Measurements from ENCODE around the gene RAB40C.

GRCh38 chr16:622920-623280 lies 33.0 kb downstream of the RAB40C start:
- no peak for TF ChIP-seq EZH2 (IDR thresholded peaks at IDR 0.05; ENCODE audit: insufficient read depth, poor library complexity, severe bottlenecking)
- TF ChIP-seq EZH2phosphoT487 (IDR thresholded peaks at IDR 0.05; ENCODE audit: insufficient read depth, low read depth) = no peak
